Testis (tissue), 3 donors: ENCODE results near the gene INPP5A. TPM values are rescaled to one million over a fixed set of nuclear protein-coding genes. Genes with fewer than 3 reads are reported as not detected.
"Not testable (repeated sequence)": the region's sequence is repeated elsewhere in the genome, so short reads cannot be mapped to it uniquely, and the experiment has no call there.

ENCODE experiments used
- DNase-seq: peaks from one replicate; pipeline ENCODE4 v3.0.0-alpha.2; 2019
- H3K27ac ChIP-seq, 2 donors: fragments of 200-600 bp; sonication (generic); one replicate each; pipeline ENCODE4 v1.5.1; 2019
- H3K27me3 ChIP-seq: fragments of 200-600 bp; sonication (generic); one replicate; pipeline ENCODE4 v1.5.1; 2019
- H3K36me3 ChIP-seq: fragments of 200-600 bp; sonication (generic); one replicate; pipeline ENCODE4 v1.5.1; 2017; ENCODE audit warnings: low read depth; ENCODE audit errors: missing control alignments
- H3K4me1 ChIP-seq: fragments of 200-600 bp; sonication (generic); one replicate; pipeline ENCODE4 v1.5.1; 2019
- H3K4me3 ChIP-seq, 2 donors: fragments of 200-600 bp; sonication (generic); one replicate each; pipeline ENCODE4 v1.5.1; 2017 to 2019
- H3K9me3 ChIP-seq: fragments of 200-600 bp; sonication (generic); one replicate; pipeline ENCODE4 v1.5.1; 2017
- CTCF ChIP-seq, 3 experiments: fragments of 450-650 bp in 2 of 3; fragments of 200-600 bp in 1 of 3; sonication (generic) in 1 of 3; IDR thresholded peaks; one replicate each; pipeline ENCODE4 v1.5.1; 2016 to 2019; ENCODE audit warnings: antibody characterized with exemption in 3 of 3, mild to moderate bottlenecking in 2 of 3, moderate library complexity in 1 of 3
- POLR2A ChIP-seq: fragments of 450-650 bp; IDR thresholded peaks from one replicate; pipeline ENCODE4 v1.6.1; 2017; ENCODE audit warnings: antibody characterized with exemption, mild to moderate bottlenecking, moderate library complexity
- WGBS, 2 donors: methylation state at CpG; one replicate each; pipeline ENCODE4 v1.1.5; 2018; 5-methylcytosine and 5-hydroxymethylcytosine counted together
- intact Hi-C: fragments of 100-400 bp; cut with DNase I; formaldehyde crosslinking; loops from one replicate; pipeline ENCODE4 v1.15.1; 2023; ENCODE audit warnings: low total_unique reads
- polyA plus RNA-seq: library from polyadenylated mRNA; stranded (reverse); fragments of 350-450 nt; fragmentation: Illumina TruSeq; extraction: RNeasy Lipid Tissue Mini Kit (QIAGEN cat#74804); gene quantifications from one replicate; pipeline ENCODE4 v1.2.3, GENCODE V29; 2014; ENCODE audit warnings: low read depth, low replicate concordance; ENCODE audit not compliant: insufficient read depth
- total RNA-seq, 2 donors: library from RNA; depleted of rRNA; stranded (reverse); fragments of >200 nt; gene quantifications; one replicate each; pipeline ENCODE4 v1.2.3, GENCODE V29; 2016

Gene INPP5A
- total and polyA plus RNA-seq, 3 donors from 2014 or later: 54.1 to 103 (median 73.0) TPM

GRCh38 chr10:132815168-132815857 lies 277.7 kb downstream of the INPP5A start:
- H3K9me3 ChIP-seq: no peaks in the 10 kb centered on the region
- no peak overlapping the region for H3K27ac ChIP-seq
- H3K36me3 ChIP-seq: no peaks in the 10 kb centered on the region
- TF ChIP-seq POLR2A: no peak
- no peak for TF ChIP-seq CTCF (IDR thresholded peaks at IDR 0.05)
- intact Hi-C loops: no loop called here
- WGBS, 2 donors: 68 to 70% methylated on average over 18 of the region's 18 CpGs
- H3K4me3 ChIP-seq: no peak overlapping the region
- no peaks in the 10 kb centered on the region for H3K27me3 ChIP-seq
- DNase-seq: no peak
- no peaks in the 10 kb centered on the region for H3K4me1 ChIP-seq

- intact Hi-C loops: no loop called here
- Histone ChIP-seq H3K4me1 (no peaks in the 10 kb centered on the region), H3K9me3 (no peaks in the 10 kb centered on the region), H3K27ac (no peak overlapping the region), H3K4me3 (no peak overlapping the region), H3K36me3 (no peaks in the 10 kb centered on the region), H3K27me3 (no peaks in the 10 kb centered on the region)
- WGBS, 2 donors: 86 to 90% methylated on average over 12 of the region's 12 CpGs
- no peak for DNase-seq
- no peak for TF ChIP-seq CTCF (IDR thresholded peaks at IDR 0.05)
- no peak for TF ChIP-seq POLR2A
Observed at GRCh38 chr10:132816718-132817117, 279.1 kb downstream of the INPP5A start.

- Histone ChIP-seq H3K9me3 (no peaks in the 10 kb centered on the region), H3K27me3 (no peaks in the 10 kb centered on the region), H3K4me1 (no peaks in the 10 kb centered on the region), H3K36me3 (no peaks in the 10 kb centered on the region), H3K27ac (no peak overlapping the region), H3K4me3 (no peak overlapping the region)
- no peak for TF ChIP-seq CTCF (IDR thresholded peaks at IDR 0.05)
- TF ChIP-seq POLR2A: no peak
- no peak for DNase-seq
- 82 to 85% methylated on average over 22 to 29 of the region's 29 CpGs for WGBS, 2 donors
- intact Hi-C loops: no loop called here
Observed at GRCh38 chr10:132817701-132818211, 280.2 kb downstream of the INPP5A start.

GRCh38 chr10:132820056-132820455 lies 282.5 kb downstream of the INPP5A start:
- DNase-seq: no peak
- Histone ChIP-seq H3K27ac (no peak overlapping the region), H3K36me3 (no peaks in the 10 kb centered on the region), H3K9me3 (no peaks in the 10 kb centered on the region), H3K4me3 (no peak overlapping the region), H3K4me1 (no peaks in the 10 kb centered on the region), H3K27me3 (no peaks in the 10 kb centered on the region)
- intact Hi-C loops: no loop called here
- TF ChIP-seq CTCF (IDR thresholded peaks at IDR 0.05) (no peak), POLR2A (no peak)
- WGBS, 2 donors: 91 to 94% methylated on average over 13 of the region's 13 CpGs

GRCh38 chr10:132825783-132826523 lies 288.4 kb downstream of the INPP5A start:
- 83 to 97% methylated on average over 16 to 34 of the region's 34 CpGs for WGBS, 2 donors
- H3K36me3 ChIP-seq, H3K4me1 ChIP-seq, H3K27ac ChIP-seq, H3K4me3 ChIP-seq, H3K9me3 ChIP-seq, DNase-seq, intact Hi-C loops, H3K27me3 ChIP-seq: not testable (repeated sequence)
